Left ventricle myocardium inferior (tissue), 1 donor: Measurements from ENCODE around the gene INSIG2. TPM values are rescaled to one million over a fixed set of nuclear protein-coding genes. Genes with fewer than 3 reads are reported as not detected.

ENCODE experiments used
- DNase-seq: peaks from one replicate; pipeline ENCODE4 v3.0.0-alpha.2; 2020
- H3K27ac ChIP-seq: fragments of 200-600 bp; replicated peaks from 2 replicates; pipeline ENCODE4 v1.8.0; 2021
- H3K27me3 ChIP-seq: fragments of 200-600 bp; 2 replicates; pipeline ENCODE4 v1.8.0; 2021; ENCODE audit warnings: low read depth
- H3K36me3 ChIP-seq: fragments of 200-600 bp; 2 replicates; pipeline ENCODE4 v1.8.0; 2021
- H3K4me1 ChIP-seq: fragments of 200-600 bp; 2 replicates; pipeline ENCODE4 v1.8.0; 2021
- H3K4me3 ChIP-seq: fragments of 200-600 bp; 2 replicates; pipeline ENCODE4 v1.8.0; 2021; ENCODE audit warnings: mild to moderate bottlenecking, moderate library complexity
- H3K9me3 ChIP-seq: fragments of 200-600 bp; replicated peaks from 2 replicates; pipeline ENCODE4 v1.8.0; 2021
- CTCF ChIP-seq: fragments of 200-600 bp; IDR thresholded peaks from 2 replicates; pipeline ENCODE4 v1.8.0; 2021; ENCODE audit warnings: antibody characterized with exemption, mild to moderate bottlenecking, borderline replicate concordance
- intact Hi-C: fragments of 100-400 bp; cut with micrococcal nuclease; formaldehyde crosslinking; loops from one replicate; pipeline ENCODE4 v1.11.0; 2022
- total RNA-seq: library from RNA; stranded (reverse); fragmentation: NEBNext Ultra II Directional; extraction: Animal tissue kit (Norgen Biotek cat#: 25700); gene quantifications from one replicate; pipeline ENCODE4 v1.2.1, GENCODE V29; 2021
- donor health status: DM: no; HTN: yes; CAD: no; lungs with severe emphysema.

The INSIG2 gene
- total RNA-seq, 1 donor from 2014 or later, result 15.9 TPM

DNA sequence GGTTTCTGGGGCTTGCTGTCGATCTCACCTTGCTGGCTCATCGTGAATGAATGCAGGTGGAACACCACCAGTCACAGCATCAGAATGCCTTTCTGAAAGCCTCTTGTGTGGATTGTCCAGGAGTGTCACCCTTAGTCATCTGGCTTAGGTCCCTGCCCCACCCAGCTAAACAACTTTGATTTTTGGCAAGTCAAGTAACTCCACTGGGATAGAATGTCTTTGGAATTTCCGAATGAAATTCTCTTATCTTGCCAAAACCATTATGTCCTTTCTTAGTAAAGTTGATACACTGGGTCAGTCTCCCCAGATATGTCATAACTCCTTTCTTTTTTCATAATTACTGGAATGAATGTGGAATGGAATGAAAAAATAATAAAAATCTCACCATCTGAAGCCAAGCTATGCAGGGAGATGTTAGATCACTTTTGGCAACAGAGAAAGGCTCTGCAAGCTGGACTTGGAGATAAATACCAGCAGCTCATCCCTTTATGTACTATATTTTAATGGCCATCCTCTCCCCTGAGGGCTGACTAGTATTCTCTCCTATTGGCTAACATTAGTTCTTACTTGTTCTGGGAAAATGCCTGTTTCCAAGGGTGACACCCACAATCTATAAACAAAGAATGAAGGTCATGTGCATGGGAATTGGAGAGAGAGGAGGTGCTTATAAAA lies 35.4 kb downstream of the INSIG2 start:
- Histone ChIP-seq H3K27ac (peak overlapping the region; percentile 28), H3K4me3 (no peak overlapping the region), H3K9me3 (no peaks in the 10 kb centered on the region), H3K4me1 (peaks cover 16% of the 10 kb centered on the region), H3K27me3 (peaks cover 4% of the 10 kb centered on the region), H3K36me3 (no peaks in the 10 kb centered on the region)
- TF ChIP-seq CTCF, result no peak
- intact Hi-C loops, result no loop called here
- DNase-seq, result no peak

GRCh38 chr2:118124288-118124891 lies 36.1 kb downstream of the INSIG2 start:
- Histone ChIP-seq H3K36me3 (no peaks in the 10 kb centered on the region), H3K9me3 (no peaks in the 10 kb centered on the region), H3K4me3 (no peak overlapping the region), H3K27me3 (peaks cover 4% of the 10 kb centered on the region), H3K4me1 (peaks cover 16% of the 10 kb centered on the region), H3K27ac (peak overlapping the region; percentile 28)
- no peak for TF ChIP-seq CTCF
- intact Hi-C loops, result no loop called here
- no peak for DNase-seq

GRCh38 chr2:118127250-118127649 lies 39.0 kb downstream of the INSIG2 start:
- no peaks in the 10 kb centered on the region for H3K36me3 ChIP-seq
- H3K4me1 ChIP-seq, result peaks cover 16% of the 10 kb centered on the region
- no peak for TF ChIP-seq CTCF
- intact Hi-C loops, result no loop called here
- DNase-seq, result no peak
- peaks cover 4% of the 10 kb centered on the region for H3K27me3 ChIP-seq
- H3K27ac ChIP-seq, result no peak overlapping the region
- H3K4me3 ChIP-seq, result no peak overlapping the region
- no peaks in the 10 kb centered on the region for H3K9me3 ChIP-seq

DNA sequence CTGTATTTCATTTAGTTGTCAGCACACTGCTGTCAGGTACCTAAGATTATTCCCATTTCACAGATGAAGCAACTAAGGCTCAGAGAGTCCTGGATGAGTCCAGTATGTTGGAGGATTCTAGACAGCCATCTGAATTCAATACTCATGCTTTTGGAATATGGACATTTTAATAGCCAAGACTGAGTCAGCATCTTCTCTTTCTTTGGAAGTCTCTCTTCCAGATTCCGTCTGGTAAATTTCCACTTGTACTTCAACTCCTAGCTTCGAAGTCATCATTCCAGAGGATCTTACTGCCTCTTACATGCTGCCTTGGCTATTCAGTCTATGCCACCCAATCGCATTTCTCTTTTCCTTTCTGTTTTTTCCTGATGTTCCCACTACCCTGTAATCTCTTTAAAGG lies 40.6 kb downstream of the INSIG2 start:
- Histone ChIP-seq H3K27ac (no peak overlapping the region), H3K36me3 (no peaks in the 10 kb centered on the region), H3K4me1 (peaks cover 8% of the 10 kb centered on the region), H3K27me3 (peaks cover 4% of the 10 kb centered on the region), H3K9me3 (no peaks in the 10 kb centered on the region), H3K4me3 (no peak overlapping the region)
- no peak for TF ChIP-seq CTCF
- DNase-seq, result no peak
- intact Hi-C loops, result no loop called here

DNA sequence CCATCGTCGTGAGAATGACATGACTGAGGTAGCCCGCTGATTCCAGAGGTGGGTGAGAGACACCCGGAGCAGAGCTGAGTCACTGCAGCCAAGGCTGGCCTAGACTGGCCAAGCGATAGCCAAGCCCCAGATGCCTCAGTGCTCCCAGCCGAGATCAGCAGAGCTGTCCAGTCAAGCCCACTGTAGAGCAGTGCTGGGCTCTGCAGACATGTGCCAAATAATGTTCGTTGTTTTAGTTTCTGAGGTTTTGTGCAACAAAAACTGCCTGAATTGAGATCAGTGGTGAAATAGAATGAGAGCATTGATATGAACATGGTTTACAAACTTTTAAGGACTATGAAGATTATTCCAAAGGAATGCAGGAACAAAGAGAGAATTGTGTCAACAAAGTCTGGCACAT lies 42.1 kb downstream of the INSIG2 start:
- Histone ChIP-seq H3K4me1 (no peaks in the 10 kb centered on the region), H3K27ac (no peak overlapping the region), H3K27me3 (peaks cover 4% of the 10 kb centered on the region), H3K4me3 (no peak overlapping the region), H3K36me3 (no peaks in the 10 kb centered on the region), H3K9me3 (no peaks in the 10 kb centered on the region)
- DNase-seq, result no peak
- intact Hi-C loops, result no loop called here
- no peak for TF ChIP-seq CTCF
